ENCODE measurements around the gene PHACTR2. TPM values are rescaled to one million over a fixed set of nuclear protein-coding genes. Genes with fewer than 3 reads are reported as not detected.
A peak's percentile ranks its signal among the peaks of the same experiment; 100 is the strongest.

The PHACTR2 gene
- total RNA-seq, 6 experiments from 2014 or later: 66.7 to 92.7 (median 84.1) TPM

DNA sequence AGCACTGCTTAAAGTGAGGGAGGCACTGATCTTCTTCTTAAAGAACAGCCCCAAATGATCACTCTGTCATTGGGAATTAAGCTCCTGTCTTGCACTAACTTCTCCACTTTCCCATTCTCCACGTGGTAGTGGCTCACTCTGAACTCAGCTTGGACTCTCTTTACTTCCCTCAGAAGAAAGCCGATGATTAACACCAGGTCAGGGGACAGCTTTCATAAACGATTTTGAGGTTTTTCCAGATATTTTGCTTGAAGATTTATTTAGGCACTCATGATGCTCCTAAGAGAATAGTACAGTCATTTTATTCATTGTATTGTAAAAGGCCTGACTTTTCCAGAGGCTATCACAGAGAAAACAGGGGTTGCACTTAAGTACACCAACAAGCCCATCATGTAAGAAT is 84.4 kb downstream of the PHACTR2 start:
- H3K27ac Mint-ChIP-seq: no peak overlapping the region
- peaks cover 2% of the 10 kb centered on the region; the same call in 1 of the 2 replicates for H3K27me3 Mint-ChIP-seq (ENCODE audit: insufficient read depth)
- H3K9me3 Mint-ChIP-seq: no peaks in the 10 kb centered on the region
- H3K36me3 Mint-ChIP-seq (ENCODE audit: low read depth): peaks cover 32% of the 10 kb centered on the region
- no peak overlapping the region for H3K4me3 Mint-ChIP-seq
- H3K4me1 Mint-ChIP-seq (ENCODE audit: low read depth): peaks cover 9% of the 10 kb centered on the region
- TF ChIP-seq, protein P1, sequence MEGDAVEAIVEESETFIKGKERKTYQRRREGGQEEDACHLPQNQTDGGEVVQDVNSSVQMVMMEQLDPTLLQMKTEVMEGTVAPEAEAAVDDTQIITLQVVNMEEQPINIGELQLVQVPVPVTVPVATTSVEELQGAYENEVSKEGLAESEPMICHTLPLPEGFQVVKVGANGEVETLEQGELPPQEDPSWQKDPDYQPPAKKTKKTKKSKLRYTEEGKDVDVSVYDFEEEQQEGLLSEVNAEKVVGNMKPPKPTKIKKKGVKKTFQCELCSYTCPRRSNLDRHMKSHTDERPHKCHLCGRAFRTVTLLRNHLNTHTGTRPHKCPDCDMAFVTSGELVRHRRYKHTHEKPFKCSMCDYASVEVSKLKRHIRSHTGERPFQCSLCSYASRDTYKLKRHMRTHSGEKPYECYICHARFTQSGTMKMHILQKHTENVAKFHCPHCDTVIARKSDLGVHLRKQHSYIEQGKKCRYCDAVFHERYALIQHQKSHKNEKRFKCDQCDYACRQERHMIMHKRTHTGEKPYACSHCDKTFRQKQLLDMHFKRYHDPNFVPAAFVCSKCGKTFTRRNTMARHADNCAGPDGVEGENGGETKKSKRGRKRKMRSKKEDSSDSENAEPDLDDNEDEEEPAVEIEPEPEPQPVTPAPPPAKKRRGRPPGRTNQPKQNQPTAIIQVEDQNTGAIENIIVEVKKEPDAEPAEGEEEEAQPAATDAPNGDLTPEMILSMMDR (IDR thresholded peaks at IDR 0.05): no peak
- DNase-seq: no peak

DNA sequence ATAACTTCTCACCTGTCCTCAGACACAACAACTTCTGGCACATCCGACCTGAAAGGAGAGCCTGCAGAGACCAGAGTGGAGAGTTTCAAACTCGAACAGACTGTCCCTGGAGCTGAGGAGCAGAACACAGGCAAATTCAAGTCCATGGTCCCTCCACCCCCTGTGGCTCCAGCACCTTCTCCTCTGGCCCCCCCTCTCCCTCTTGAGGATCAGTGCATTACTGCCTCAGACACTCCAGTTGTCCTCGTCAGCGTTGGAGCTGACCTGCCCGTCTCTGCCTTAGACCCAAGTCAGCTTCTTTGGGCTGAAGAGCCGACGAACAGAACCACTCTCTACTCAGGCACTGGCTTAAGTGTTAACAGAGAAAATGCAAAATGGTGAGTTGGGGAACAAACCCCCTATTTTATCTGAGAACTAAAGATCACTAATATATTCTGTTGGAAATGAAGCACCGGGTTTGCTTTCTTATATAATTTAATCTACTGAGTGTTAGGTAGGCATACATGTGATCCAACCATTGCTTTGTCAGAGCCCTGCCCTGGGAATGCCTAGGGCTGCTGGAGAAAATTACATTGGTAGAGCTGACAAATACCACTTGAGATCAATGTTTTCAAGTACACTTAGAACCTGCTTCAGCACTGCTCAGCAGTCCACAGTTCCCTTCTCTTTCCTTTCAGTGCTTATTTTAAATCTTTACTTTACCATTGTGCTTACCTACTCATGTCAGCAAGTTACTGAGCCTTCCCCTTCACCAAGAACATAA is 87.8 kb downstream of the PHACTR2 start:
- Mint-ChIP-seq H3K4me1 (ENCODE audit: low read depth) (no peaks in the 10 kb centered on the region; the same call in 1 of the 2 replicates), H3K27me3 (ENCODE audit: insufficient read depth) (peaks cover 2% of the 10 kb centered on the region; the same call in 1 of the 2 replicates), H3K9me3 (no peaks in the 10 kb centered on the region), H3K27ac (no peak overlapping the region), H3K4me3 (no peak overlapping the region), H3K36me3 (ENCODE audit: low read depth) (peaks cover 47% of the 10 kb centered on the region)
- TF ChIP-seq, protein P1 (IDR thresholded peaks at IDR 0.05): no peak
- DNase-seq: no peak

DNA sequence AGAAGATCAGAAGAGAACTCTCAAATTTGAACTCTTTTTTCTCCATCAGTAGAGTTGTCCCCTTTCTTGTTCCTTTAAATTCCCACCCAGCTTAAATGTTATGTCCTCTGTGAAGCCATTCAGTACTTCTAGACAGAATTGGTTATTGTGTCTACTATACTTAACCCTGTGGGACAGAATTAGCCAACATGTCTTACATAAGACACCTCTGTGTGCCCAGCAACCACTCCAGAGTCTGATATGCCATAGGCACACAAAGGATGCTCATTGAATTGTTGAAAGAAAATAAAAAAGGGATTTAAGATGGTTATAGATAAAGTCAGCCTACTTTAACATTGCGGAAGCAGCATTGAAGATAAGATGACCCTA is 88.4 kb downstream of the PHACTR2 start:
- H3K9me3 Mint-ChIP-seq: no peaks in the 10 kb centered on the region
- H3K36me3 Mint-ChIP-seq (ENCODE audit: low read depth): peaks cover 44% of the 10 kb centered on the region
- H3K4me3 Mint-ChIP-seq: no peak overlapping the region
- H3K4me1 Mint-ChIP-seq (ENCODE audit: low read depth): no peaks in the 10 kb centered on the region
- TF ChIP-seq, protein P1 (IDR thresholded peaks at IDR 0.05): no peak
- no peak overlapping the region for H3K27ac Mint-ChIP-seq
- H3K27me3 Mint-ChIP-seq (ENCODE audit: insufficient read depth): peaks cover 2% of the 10 kb centered on the region; the same call in 1 of the 2 replicates
- DNase-seq: no peak

DNA sequence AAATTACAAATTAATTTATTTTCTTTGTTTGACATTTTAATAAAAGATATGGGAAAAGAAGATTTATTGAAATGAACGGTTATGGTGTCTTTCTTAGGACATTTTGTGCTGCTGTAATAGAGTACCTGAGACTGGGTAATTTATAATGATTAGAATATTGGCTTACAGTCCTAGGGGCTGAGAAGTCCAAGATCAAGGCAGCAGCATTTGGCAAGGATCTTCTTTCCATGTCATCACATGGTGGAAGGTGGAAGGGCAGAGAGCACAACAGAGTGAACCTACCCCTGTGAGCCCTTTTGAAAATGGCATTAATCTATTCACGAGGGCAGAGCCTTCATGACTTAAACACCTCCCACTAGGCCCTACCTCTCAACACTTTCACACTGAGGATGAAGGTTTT is 89.7 kb downstream of the PHACTR2 start:
- TF ChIP-seq, protein P1 (IDR thresholded peaks at IDR 0.05): no peak
- peaks cover 42% of the 10 kb centered on the region for H3K36me3 Mint-ChIP-seq (ENCODE audit: low read depth)

GRCh38 chr6:143772116-143773086 is 94.6 kb downstream of the PHACTR2 start:
- no peaks in the 10 kb centered on the region for H3K9me3 Mint-ChIP-seq
- H3K36me3 Mint-ChIP-seq (ENCODE audit: low read depth): peaks cover 29% of the 10 kb centered on the region
- peaks cover 10% of the 10 kb centered on the region for H3K4me1 Mint-ChIP-seq (ENCODE audit: low read depth)
- H3K4me3 Mint-ChIP-seq: no peak overlapping the region
- DNase-seq: no peak
- TF ChIP-seq, protein P1 (IDR thresholded peaks at IDR 0.05): no peak
- no peaks in the 10 kb centered on the region; the same call in 1 of the 2 replicates for H3K27me3 Mint-ChIP-seq (ENCODE audit: insufficient read depth)
- H3K27ac Mint-ChIP-seq: peak overlapping the region; percentile 3; the same call in 1 of the 2 replicates

More for the DNA sequence above, 89.7 kb downstream of the PHACTR2 start:
- Mint-ChIP-seq H3K9me3 (no peaks in the 10 kb centered on the region), H3K27me3 (ENCODE audit: insufficient read depth) (no peaks in the 10 kb centered on the region; the same call in 1 of the 2 replicates), H3K4me3 (no peak overlapping the region), H3K27ac (no peak overlapping the region), H3K4me1 (ENCODE audit: low read depth) (peaks cover 5% of the 10 kb centered on the region)
- no peak for DNase-seq
